Measurements from ENCODE around the gene NOS1.
A peak's percentile ranks its signal among the peaks of the same experiment; 100 is the strongest.

Gene NOS1

DNA sequence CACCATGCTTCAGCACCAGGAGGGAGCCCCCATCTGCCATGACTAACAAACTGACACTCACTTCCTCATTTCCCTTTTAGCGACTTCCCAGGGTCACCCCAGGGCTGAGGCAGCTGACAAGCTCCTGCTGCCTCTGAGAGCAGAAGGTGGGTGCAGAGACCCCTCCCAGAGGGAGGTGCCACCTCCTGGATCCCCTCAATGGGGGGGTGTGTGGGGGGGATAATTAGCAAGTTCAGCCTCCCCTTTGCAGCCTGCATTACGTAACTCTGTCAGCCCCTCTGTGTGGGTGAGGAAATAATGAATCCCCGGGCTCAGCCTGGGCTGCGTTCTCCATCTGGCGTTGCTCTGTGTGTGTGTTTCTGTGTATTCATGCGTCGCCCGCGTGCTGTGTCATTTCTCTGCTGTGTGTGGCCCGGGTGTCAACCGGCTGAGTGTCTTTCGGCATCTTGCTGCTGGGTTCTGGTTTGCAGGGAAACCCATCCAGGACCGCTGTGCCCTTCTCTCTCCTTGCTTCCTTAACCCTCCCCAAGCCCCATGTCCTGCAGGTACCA is 28.0 kb downstream of the NOS1 start:
- DNase-seq = peak; percentile 19 to 86 (median 58)
- Histone ChIP-seq H3K27me3 (replicated peaks in 2 of 5; ENCODE audit: control insufficient read depth in 4 of 5, insufficient read depth in 5 of 5, low read length in 4 of 5) (peaks cover 0 to 44% (median 10%) of the 10 kb centered on the region in 5 experiments), H3K9me3 (ENCODE audit: control extremely low read depth in 1 of 5, control insufficient read depth in 4 of 5, insufficient read depth in 2 of 5, low read depth in 1 of 5, low read length in 4 of 5) (no peaks in the 10 kb centered on the region), H3K27ac (ENCODE audit: insufficient read depth in 1 of 2, low read depth in 1 of 2, low read length in 2 of 2, poor library complexity in 1 of 2, severe bottlenecking in 2 of 2) (no peak overlapping the region), H3K4me1 (ENCODE audit: control extremely low read depth in 1 of 4, control insufficient read depth in 4 of 4, insufficient read depth in 4 of 4, low read length in 3 of 4) (peaks cover 0 to 2% (median 0%) of the 10 kb centered on the region in 4 experiments), H3K36me3 (ENCODE audit: control insufficient read depth in 4 of 4, insufficient read depth in 4 of 4, low read length in 3 of 4) (no peaks in the 10 kb centered on the region), H3K4me3 (ENCODE audit: control insufficient read depth in 1 of 7, extremely low read depth in 1 of 7, insufficient read depth in 4 of 7, low read depth in 2 of 7, low read length in 6 of 7) (peak overlapping the region in 2 of 7 experiments; percentile 29 to 36)
- WGBS (ENCODE audit: insufficient coverage) = 18% methylated on average over 12 of the region's 13 CpGs
- CTCF ChIA-PET = no interaction called here
- POLR2A ChIA-PET = no interaction called here

DNA sequence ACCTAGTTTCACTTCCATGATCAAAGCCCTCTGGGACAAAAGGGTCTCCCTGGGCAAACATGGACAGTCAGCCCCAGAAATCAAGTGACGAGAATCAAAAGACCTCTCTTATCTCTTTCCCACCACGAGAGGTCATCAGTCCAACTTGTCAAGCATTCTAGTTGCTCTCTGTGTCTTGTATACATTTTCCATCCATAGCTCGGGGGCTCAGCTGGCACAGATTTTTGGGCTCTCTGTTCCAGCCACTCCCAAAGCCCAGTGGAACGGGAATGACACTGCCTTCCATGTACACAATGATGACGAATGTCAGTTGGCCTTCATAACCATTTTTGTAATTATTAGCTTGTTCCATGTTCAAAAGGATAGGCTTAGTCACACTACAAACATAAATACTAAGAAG is 29.7 kb downstream of the NOS1 start:
- ChIA-PET POLR2A (interaction anchor here (0.7 kb wide), 1 partner anchor 25 kb away, joined by 3 read pairs; no protein-coding TSS in a partner anchor), CTCF (no interaction called here)
- Histone ChIP-seq H3K4me3 (ENCODE audit: control insufficient read depth in 1 of 7, extremely low read depth in 1 of 7, insufficient read depth in 4 of 7, low read depth in 2 of 7, low read length in 6 of 7) (no peak overlapping the region), H3K27me3 (replicated peaks in 2 of 5; ENCODE audit: control insufficient read depth in 4 of 5, insufficient read depth in 5 of 5, low read length in 4 of 5) (peaks cover 0 to 44% (median 10%) of the 10 kb centered on the region in 5 experiments), H3K4me1 (ENCODE audit: control extremely low read depth in 1 of 4, control insufficient read depth in 4 of 4, insufficient read depth in 4 of 4, low read length in 3 of 4) (peaks cover 0 to 2% (median 0%) of the 10 kb centered on the region in 4 experiments), H3K9me3 (ENCODE audit: control extremely low read depth in 1 of 5, control insufficient read depth in 4 of 5, insufficient read depth in 2 of 5, low read depth in 1 of 5, low read length in 4 of 5) (no peaks in the 10 kb centered on the region), H3K27ac (ENCODE audit: insufficient read depth in 1 of 2, low read depth in 1 of 2, low read length in 2 of 2, poor library complexity in 1 of 2, severe bottlenecking in 2 of 2) (no peak overlapping the region), H3K36me3 (ENCODE audit: control insufficient read depth in 4 of 4, insufficient read depth in 4 of 4, low read length in 3 of 4) (no peaks in the 10 kb centered on the region)
- WGBS (ENCODE audit: insufficient coverage) = 83% methylated on average over 4 of the region's 5 CpGs
- no peak for DNase-seq

DNA sequence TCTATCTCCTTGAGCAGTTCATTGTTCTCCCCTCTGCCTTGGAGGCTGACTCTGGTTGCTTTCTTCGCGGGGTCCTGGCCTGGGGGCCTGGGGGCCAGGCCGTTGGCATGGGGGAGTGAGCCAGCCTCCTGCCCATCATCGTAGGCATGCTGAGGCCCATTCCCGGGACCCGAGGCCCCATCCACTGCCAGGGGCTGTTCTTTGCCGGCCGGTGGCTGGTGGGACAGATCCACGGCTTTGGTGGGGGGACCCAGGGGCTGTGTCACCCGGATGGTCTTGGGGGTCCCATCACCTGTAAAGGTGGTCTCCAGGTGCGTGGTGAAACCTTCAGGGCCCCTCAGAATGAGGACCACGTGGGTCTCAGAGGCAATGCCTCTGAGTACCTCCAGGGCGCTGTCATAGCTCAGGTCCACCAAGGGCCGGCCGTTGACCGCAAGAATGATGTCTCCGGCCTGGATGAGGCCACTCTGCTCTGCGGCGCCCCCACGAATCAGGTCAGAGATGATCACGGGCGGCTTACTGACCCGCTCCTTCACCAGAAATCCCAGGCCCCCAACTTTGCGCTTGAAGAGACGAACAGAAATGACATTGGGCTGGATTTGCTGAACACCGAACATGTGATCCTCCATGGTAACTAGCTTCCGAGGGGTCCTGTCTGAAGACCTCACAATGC is 30.8 kb downstream of the NOS1 start:
- Histone ChIP-seq H3K4me3 (ENCODE audit: control insufficient read depth in 1 of 7, extremely low read depth in 1 of 7, insufficient read depth in 4 of 7, low read depth in 2 of 7, low read length in 6 of 7) (no peak overlapping the region), H3K27ac (ENCODE audit: insufficient read depth in 1 of 2, low read depth in 1 of 2, low read length in 2 of 2, poor library complexity in 1 of 2, severe bottlenecking in 2 of 2) (no peak overlapping the region), H3K36me3 (ENCODE audit: control insufficient read depth in 4 of 4, insufficient read depth in 4 of 4, low read length in 3 of 4) (no peaks in the 10 kb centered on the region), H3K27me3 (replicated peaks in 2 of 5; ENCODE audit: control insufficient read depth in 4 of 5, insufficient read depth in 5 of 5, low read length in 4 of 5) (peaks cover 0 to 37% (median 10%) of the 10 kb centered on the region in 5 experiments), H3K4me1 (ENCODE audit: control extremely low read depth in 1 of 4, control insufficient read depth in 4 of 4, insufficient read depth in 4 of 4, low read length in 3 of 4) (peaks cover 0 to 2% (median 0%) of the 10 kb centered on the region in 4 experiments), H3K9me3 (ENCODE audit: control extremely low read depth in 1 of 5, control insufficient read depth in 4 of 5, insufficient read depth in 2 of 5, low read depth in 1 of 5, low read length in 4 of 5) (no peaks in the 10 kb centered on the region)
- POLR2A ChIA-PET = no interaction called here
- WGBS (ENCODE audit: insufficient coverage) = 95% methylated on average over 27 of the region's 27 CpGs
- CTCF ChIA-PET = no interaction called here
- DNase-seq = no peak

DNA sequence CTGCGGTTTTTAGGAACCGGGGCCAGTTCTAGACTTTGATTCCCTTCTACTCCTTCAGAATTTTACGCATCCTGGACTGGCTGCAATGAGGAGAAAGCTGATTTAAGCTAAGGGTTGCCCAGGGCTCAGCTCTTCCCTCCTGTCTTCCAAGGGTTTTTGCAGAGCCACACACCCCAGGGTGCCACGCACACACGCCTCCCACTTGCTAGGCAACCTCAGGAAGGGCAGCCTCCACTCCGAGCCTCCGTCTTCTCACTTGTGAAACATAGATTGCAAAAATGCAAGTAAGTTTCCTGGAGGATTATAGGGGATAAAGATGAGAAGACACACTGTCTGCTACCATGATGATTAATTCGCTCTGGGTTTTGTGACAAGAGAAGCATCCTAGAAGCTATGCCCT is 31.7 kb downstream of the NOS1 start:
- ChIA-PET POLR2A (no interaction called here), CTCF (no interaction called here)
- no peaks in the 10 kb centered on the region for H3K36me3 ChIP-seq (ENCODE audit: control insufficient read depth in 4 of 4, insufficient read depth in 4 of 4, low read length in 3 of 4)
- WGBS (ENCODE audit: insufficient coverage) = 93% methylated on average over 2 of the region's 8 CpGs
- no peak overlapping the region for H3K27ac ChIP-seq (ENCODE audit: insufficient read depth in 1 of 2, low read depth in 1 of 2, low read length in 2 of 2, poor library complexity in 1 of 2, severe bottlenecking in 2 of 2)
- no peak overlapping the region for H3K4me3 ChIP-seq (ENCODE audit: control insufficient read depth in 1 of 7, extremely low read depth in 1 of 7, insufficient read depth in 4 of 7, low read depth in 2 of 7, low read length in 6 of 7)
- peaks cover 0 to 28% (median 7%) of the 10 kb centered on the region in 5 experiments for H3K27me3 ChIP-seq (replicated peaks in 2 of 5; ENCODE audit: control insufficient read depth in 4 of 5, insufficient read depth in 5 of 5, low read length in 4 of 5)
- no peak for DNase-seq
- H3K9me3 ChIP-seq (ENCODE audit: control extremely low read depth in 1 of 5, control insufficient read depth in 4 of 5, insufficient read depth in 2 of 5, low read depth in 1 of 5, low read length in 4 of 5) = no peaks in the 10 kb centered on the region
- H3K4me1 ChIP-seq (ENCODE audit: control extremely low read depth in 1 of 4, control insufficient read depth in 4 of 4, insufficient read depth in 4 of 4, low read length in 3 of 4) = peaks cover 0 to 2% (median 0%) of the 10 kb centered on the region in 4 experiments

DNA sequence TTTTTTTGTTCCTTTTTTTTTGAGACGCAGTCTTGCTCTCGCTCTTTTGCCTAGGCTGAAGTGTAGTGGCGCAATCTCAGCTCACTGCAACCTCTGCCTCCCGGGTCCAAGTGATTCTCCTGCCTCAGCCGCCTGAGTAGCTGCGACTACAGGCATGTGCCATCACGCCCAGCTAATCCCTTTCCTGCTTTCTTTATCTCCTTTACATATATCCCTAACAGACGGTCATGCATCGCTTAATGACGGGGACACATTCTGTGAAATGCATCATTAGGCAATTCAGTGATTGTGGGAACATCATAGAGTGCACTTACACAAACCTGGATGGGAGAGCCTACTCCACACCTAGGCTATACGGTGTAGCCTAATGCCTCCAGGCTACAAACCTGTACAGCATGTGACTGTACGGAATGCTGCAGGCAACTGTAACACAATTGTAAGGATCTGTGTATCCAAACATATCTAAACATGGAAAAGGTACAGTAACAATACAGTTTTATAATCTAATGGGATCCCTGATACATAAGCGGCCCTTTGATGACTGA is 32.8 kb downstream of the NOS1 start:
- H3K27ac ChIP-seq (ENCODE audit: insufficient read depth in 1 of 2, low read depth in 1 of 2, low read length in 2 of 2, poor library complexity in 1 of 2, severe bottlenecking in 2 of 2) = no peak overlapping the region
- POLR2A ChIA-PET = no interaction called here
- WGBS (ENCODE audit: insufficient coverage) = 76% methylated on average over 9 of the region's 13 CpGs

DNA sequence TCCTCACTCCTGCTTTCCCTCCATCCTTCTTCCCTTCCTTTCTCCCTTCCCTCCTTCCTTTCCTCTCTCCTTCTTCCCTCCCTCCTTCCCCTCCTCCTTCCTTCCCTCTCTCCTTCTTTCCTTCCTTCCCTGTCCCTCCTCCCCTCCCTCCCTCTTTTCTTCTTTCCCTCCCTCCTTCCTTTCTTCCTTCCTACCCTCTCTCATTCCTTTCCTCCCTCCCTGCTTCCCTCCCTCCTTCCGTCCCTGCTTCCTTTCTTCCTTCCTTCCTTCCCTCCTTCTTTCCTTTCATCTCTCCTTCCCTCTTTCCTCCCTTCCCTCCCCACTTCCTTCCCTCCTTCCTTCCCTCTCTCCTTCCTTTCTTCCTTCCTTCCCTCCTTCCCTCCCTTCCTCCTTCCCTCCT is 39.0 kb downstream of the NOS1 start:
- ChIA-PET CTCF (no interaction called here), POLR2A (interaction anchor here (0.8 kb wide), 1 partner anchor 9 kb away, joined by 6 read pairs; no protein-coding TSS in a partner anchor)
- Histone ChIP-seq H3K27ac (ENCODE audit: insufficient read depth in 1 of 2, low read depth in 1 of 2, low read length in 2 of 2, poor library complexity in 1 of 2, severe bottlenecking in 2 of 2) (no peak overlapping the region), H3K9me3 (ENCODE audit: control extremely low read depth in 1 of 5, control insufficient read depth in 4 of 5, insufficient read depth in 2 of 5, low read depth in 1 of 5, low read length in 4 of 5) (no peaks in the 10 kb centered on the region), H3K4me3 (ENCODE audit: control insufficient read depth in 1 of 7, extremely low read depth in 1 of 7, insufficient read depth in 4 of 7, low read depth in 2 of 7, low read length in 6 of 7) (no peak overlapping the region), H3K36me3 (ENCODE audit: control insufficient read depth in 4 of 4, insufficient read depth in 4 of 4, low read length in 3 of 4) (no peaks in the 10 kb centered on the region), H3K27me3 (replicated peaks in 2 of 5; ENCODE audit: control insufficient read depth in 4 of 5, insufficient read depth in 5 of 5, low read length in 4 of 5) (no peaks in the 10 kb centered on the region), H3K4me1 (ENCODE audit: control extremely low read depth in 1 of 4, control insufficient read depth in 4 of 4, insufficient read depth in 4 of 4, low read length in 3 of 4) (no peaks in the 10 kb centered on the region)
- 53% methylated on average over 1 of the region's 1 CpG for WGBS (ENCODE audit: insufficient coverage)
- no peak for DNase-seq

More for the DNA sequence above, 32.8 kb downstream of the NOS1 start:
- no peaks in the 10 kb centered on the region for H3K36me3 ChIP-seq (ENCODE audit: control insufficient read depth in 4 of 4, insufficient read depth in 4 of 4, low read length in 3 of 4)
- peaks cover 0 to 17% (median 3%) of the 10 kb centered on the region in 5 experiments for H3K27me3 ChIP-seq (replicated peaks in 2 of 5; ENCODE audit: control insufficient read depth in 4 of 5, insufficient read depth in 5 of 5, low read length in 4 of 5)
- H3K9me3 ChIP-seq (ENCODE audit: control extremely low read depth in 1 of 5, control insufficient read depth in 4 of 5, insufficient read depth in 2 of 5, low read depth in 1 of 5, low read length in 4 of 5) = no peaks in the 10 kb centered on the region
- DNase-seq = no peak
- CTCF ChIA-PET = no interaction called here
- H3K4me1 ChIP-seq (ENCODE audit: control extremely low read depth in 1 of 4, control insufficient read depth in 4 of 4, insufficient read depth in 4 of 4, low read length in 3 of 4) = peaks cover 0 to 2% (median 0%) of the 10 kb centered on the region in 4 experiments
- no peak overlapping the region for H3K4me3 ChIP-seq (ENCODE audit: control insufficient read depth in 1 of 7, extremely low read depth in 1 of 7, insufficient read depth in 4 of 7, low read depth in 2 of 7, low read length in 6 of 7)

DNA sequence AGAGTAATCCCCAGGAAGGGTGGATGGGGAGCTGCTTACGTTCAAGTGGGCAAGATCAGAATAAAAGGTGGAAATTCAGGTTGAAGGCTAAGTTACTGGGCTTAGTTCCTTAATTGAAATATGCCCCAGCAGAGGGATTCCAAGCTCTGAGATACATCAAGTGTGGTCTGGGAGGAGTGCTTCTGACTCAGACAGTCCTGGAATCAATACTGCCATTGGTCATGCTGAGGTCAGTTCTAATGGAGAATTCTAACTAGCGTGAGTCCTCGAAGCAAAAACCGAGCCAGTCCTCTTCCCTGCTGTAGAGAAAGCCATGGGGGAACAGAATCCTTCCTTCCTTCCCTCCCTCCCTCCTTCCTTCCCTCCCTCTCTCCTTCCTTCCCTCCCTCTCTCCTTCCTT is 39.9 kb downstream of the NOS1 start:
- Histone ChIP-seq H3K4me1 (ENCODE audit: control extremely low read depth in 1 of 4, control insufficient read depth in 4 of 4, insufficient read depth in 4 of 4, low read length in 3 of 4) (no peaks in the 10 kb centered on the region), H3K4me3 (ENCODE audit: control insufficient read depth in 1 of 7, extremely low read depth in 1 of 7, insufficient read depth in 4 of 7, low read depth in 2 of 7, low read length in 6 of 7) (no peak overlapping the region), H3K27ac (ENCODE audit: insufficient read depth in 1 of 2, low read depth in 1 of 2, low read length in 2 of 2, poor library complexity in 1 of 2, severe bottlenecking in 2 of 2) (no peak overlapping the region), H3K27me3 (replicated peaks in 2 of 5; ENCODE audit: control insufficient read depth in 4 of 5, insufficient read depth in 5 of 5, low read length in 4 of 5) (no peaks in the 10 kb centered on the region), H3K9me3 (ENCODE audit: control extremely low read depth in 1 of 5, control insufficient read depth in 4 of 5, insufficient read depth in 2 of 5, low read depth in 1 of 5, low read length in 4 of 5) (peaks cover 0 to 1% (median 0%) of the 10 kb centered on the region in 5 experiments), H3K36me3 (ENCODE audit: control insufficient read depth in 4 of 4, insufficient read depth in 4 of 4, low read length in 3 of 4) (no peaks in the 10 kb centered on the region)
- ChIA-PET POLR2A (no interaction called here), CTCF (no interaction called here)
- DNase-seq = no peak
- WGBS (ENCODE audit: insufficient coverage) = 77% methylated on average over 3 of the region's 4 CpGs

Data from common myeloid progenitor, CD34-positive (primary cell).